ENCODE data around the gene TMC4.
"Not testable (repeated sequence)": the region's sequence is repeated elsewhere in the genome, so short reads cannot be mapped to it uniquely, and the experiment has no call there.

The TMC4 gene

GRCh38 chr19:54179921-54180461, 7.0 kb upstream of the TMC4 start:
- DNase-seq (ENCODE audit: low read depth in 1 of 2, low spot score in 1 of 2): no peak

GRCh38 chr19:54179262-54179852, 6.4 kb upstream of the TMC4 start:
- DNase-seq (ENCODE audit: low read depth in 1 of 2, low spot score in 1 of 2): no peak

- DNase-seq (ENCODE audit: low read depth in 1 of 2, low spot score in 1 of 2): no peak
Measured at GRCh38 chr19:54178581-54179261, 5.8 kb upstream of the TMC4 start.

- DNase-seq (ENCODE audit: low read depth in 1 of 2, low spot score in 1 of 2): no peak
Measured at GRCh38 chr19:54173951-54174834, 1.2 kb upstream of the TMC4 start.

DNA sequence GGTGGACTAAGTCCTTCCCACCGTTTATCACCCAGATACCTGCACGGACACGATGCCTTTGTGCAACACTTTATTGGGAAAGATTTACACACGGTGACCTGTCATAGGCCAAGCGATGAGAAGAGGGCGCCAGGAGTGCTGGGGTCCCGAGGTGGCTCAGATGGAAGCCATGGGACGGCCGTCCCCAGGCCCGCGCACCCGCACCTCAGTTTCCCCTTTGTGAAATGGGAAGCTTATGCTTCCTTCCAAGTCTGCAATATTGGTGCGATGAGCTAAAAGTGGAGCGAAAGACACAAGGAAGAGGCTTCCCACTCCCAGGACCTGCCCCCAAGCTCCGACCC, 369 bp upstream of the TMC4 start:
- DNase-seq (ENCODE audit: low read depth in 1 of 2, low spot score in 1 of 2): no peak

GRCh38 chr19:54171736-54172431, 1.1 kb downstream of the TMC4 start:
- not testable (repeated sequence) for DNase-seq (ENCODE audit: low read depth in 1 of 2, low spot score in 1 of 2)

DNA sequence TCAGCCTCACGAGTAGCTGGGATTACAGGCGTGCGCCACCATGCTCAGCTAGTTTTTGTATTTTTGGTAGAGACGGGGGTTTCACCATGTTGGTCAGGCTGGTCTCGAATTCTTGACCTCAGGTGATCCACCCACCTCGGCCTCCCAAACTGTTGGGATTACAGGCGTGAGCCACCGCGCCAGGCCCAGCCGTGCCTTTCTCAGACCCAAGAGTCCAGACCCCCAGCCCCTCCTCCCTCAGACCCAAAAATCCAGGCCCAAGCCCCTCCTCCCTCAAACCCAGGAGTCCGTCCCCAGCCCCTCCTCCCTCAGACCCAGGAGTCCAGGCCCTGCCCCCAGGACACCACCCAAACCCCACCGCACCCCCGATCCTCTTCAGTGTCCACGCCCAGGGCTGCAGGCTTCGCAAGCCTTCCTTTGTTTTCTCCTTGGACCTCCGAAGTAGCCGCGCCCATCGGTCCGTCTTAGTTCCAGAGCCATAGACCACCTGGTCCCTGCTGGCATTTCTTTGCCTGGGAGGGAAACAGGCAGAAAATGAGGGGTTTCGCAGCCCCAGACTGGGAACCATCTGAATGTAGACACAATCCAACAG, 3.7 kb downstream of the TMC4 start:
- DNase-seq (ENCODE audit: low read depth in 1 of 2, low spot score in 1 of 2): no peak

DNA sequence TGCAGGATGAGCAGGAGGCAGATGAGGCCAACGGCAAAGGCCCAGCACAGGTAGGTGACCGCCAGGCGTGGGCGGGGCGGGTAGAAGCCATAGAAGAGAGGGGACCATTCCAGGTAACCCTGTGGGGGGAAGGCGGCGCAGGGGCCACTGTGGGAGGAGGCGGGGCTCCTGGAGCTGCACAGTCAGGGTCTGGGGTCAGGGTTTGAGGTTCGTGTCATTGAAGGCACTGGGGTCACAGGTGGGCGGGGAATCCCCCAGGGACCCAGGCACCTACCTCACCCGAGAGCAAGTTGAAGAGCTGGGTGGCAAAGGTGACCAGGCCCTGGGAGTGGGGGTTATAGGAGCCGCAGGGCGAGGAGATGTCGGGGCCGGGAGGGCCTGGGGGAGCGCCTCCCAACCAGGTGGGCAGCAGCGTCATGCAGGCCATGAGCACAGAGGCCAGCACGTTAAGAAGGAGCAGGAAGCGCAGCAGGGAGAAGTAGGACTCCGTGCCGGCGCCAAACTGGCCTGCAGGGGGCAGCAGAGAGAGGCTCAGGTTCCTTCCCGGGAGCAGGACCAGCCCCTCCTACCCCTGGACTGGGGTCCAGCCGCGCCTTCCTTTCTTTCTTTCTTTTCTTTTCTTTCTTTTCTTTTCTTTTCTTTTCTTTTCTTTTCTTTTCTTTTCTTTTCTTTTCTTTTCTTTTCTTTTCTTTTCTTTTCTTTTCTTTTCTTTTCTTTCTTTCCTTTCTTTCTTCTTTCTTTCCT, 4.6 kb downstream of the TMC4 start:
- DNase-seq (ENCODE audit: low read depth in 1 of 2, low spot score in 1 of 2): peak; percentile 82 to 91

GRCh38 chr19:54165222-54165621, 7.7 kb downstream of the TMC4 start:
- no peak for DNase-seq (ENCODE audit: low read depth in 1 of 2, low spot score in 1 of 2)

DNA sequence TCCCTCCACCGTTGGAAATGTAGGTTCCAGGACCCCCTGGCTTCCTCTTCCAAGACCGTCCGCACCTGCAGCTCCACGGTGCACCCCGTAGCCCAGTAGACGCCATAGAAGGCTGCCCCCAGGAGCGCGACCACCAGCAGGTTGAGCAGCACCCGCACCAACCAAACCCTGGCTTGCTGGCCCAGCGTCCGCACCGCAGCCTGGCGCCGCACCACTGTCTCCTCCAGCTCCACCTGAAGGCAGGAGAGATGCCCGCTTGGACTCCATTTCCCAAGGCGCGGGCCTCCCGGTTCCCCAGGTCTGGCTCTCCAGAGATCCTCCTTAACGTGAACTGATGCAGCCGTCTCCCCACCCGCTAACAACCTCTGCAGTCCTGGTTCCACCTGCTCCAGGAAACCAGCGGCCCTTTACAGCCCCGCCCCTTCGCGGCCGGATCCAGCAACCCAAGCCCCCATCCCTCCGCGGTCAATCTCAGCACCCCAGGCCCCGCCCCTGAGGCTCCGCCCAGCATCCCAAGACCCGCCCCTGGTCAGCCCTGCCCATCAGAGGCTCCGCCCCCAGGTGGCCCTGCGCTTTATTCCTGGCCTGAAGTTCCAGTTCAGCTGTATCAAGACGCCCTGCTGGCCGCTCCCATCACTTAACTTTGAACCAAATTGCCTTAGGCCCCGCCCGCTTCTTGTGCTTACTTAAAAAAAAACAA, 8.4 kb downstream of the TMC4 start:
- DNase-seq (ENCODE audit: low read depth in 1 of 2, low spot score in 1 of 2): peak in 1 of 2 donors; percentile 25

DNA sequence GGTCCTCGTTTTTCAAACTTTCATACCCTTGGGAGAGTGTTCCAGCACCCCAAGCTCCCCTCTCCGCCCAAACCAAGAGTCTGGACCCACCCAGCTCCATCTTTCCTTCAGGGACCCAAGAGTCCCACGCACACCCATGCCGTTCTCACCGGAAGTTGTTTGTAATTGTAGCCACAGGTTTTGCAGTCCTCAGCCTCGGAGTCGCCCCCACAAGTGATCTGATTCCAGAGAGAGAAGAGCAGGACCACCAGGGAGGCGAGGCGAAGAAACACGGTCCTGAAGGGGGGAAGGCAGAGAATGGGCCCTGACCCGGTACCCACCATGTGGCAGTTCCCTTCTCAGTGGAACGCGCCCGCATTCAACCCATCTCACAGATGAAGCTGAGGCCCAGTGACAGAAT, 10.1 kb downstream of the TMC4 start:
- DNase-seq (ENCODE audit: low read depth in 1 of 2, low spot score in 1 of 2): no peak

GRCh38 chr19:54162241-54162805, 10.6 kb downstream of the TMC4 start:
- DNase-seq (ENCODE audit: low read depth in 1 of 2, low spot score in 1 of 2): peak; percentile 65 to 70

- no peak for DNase-seq (ENCODE audit: low read depth in 1 of 2, low spot score in 1 of 2)
Measured at GRCh38 chr19:54160854-54161253, 12.1 kb downstream of the TMC4 start.

DNA sequence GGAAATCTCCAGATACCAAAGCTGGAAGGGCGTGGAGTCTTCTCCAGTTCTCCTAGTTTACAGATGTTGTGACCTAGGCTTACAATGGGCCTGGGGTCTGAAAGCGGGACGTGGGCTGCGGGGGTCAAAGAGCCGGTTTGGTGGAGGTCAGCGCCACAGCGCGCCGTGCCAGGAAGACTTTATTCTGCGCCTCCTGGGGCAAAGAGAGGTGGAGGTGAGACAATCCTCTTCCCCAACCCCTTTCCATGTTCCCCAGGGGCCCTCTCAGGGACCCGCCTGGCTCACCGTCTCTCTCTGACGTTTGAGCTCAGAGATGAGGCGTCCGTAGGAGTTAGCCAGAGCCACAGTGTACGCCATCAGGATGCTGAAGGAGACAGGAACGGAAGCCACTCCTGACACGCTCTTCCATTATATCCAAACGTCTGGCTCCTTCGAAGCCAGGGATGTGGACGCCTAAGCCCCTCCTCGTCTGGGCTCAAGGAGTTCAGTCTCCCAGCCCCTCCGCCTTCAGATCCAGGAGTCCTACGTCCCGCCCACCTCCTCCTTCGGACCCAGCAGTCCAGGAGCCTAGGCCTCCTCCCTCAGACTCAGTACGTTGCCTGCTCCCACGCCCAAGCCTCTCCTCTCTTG, 12.7 kb downstream of the TMC4 start:
- DNase-seq (ENCODE audit: low read depth in 1 of 2, low spot score in 1 of 2): no peak

GRCh38 chr19:54159352-54160181, 13.4 kb downstream of the TMC4 start, which contains the start of gene LENG1:
Gene LENG1, minus strand, starts transcription at chr19:54159721. Its CDS starts 26 bp downstream, at chr19:54159695.
- DNase-seq (ENCODE audit: low read depth in 1 of 2, low spot score in 1 of 2): peak; percentile 86 to 100

GRCh38 chr19:54158812-54159351, 14.1 kb downstream of the TMC4 start:
- no peak for DNase-seq (ENCODE audit: low read depth in 1 of 2, low spot score in 1 of 2)

- DNase-seq (ENCODE audit: low read depth in 1 of 2, low spot score in 1 of 2): no peak
Measured at GRCh38 chr19:54156953-54157352, 16.0 kb downstream of the TMC4 start.

DNA sequence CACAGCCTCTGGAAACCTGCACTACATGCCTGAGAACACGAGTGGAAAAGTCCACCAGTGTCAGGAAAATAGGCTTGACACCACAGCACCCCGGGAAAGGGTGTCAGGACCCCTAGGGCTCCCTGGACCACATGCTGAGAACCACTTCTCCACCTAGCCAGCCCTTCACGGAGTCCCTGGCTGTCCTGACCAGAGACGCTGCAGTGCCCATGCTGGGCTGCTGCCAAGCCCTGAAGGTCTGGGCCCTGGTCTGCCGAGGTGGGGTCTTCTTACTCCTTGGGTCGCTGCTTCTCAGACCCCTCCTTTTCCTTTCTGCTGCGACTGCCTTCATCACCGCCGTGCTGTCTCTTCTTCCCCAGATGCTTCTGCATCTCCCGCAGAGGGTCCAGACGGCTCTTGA, 16.5 kb downstream of the TMC4 start:
- no peak for DNase-seq (ENCODE audit: low read depth in 1 of 2, low spot score in 1 of 2)

Measured in activated CD4-positive, alpha-beta T cell treated with anti-CD3 and anti-CD28 coated beads, Interleukin-2, amount 50 U/mL, for 24 hours (primary cell).